ENCODE measurements around the gene OAS2. TPM values are rescaled to one million over a fixed set of nuclear protein-coding genes. Genes with fewer than 3 reads are reported as not detected.

The OAS2 gene
- total and polyA plus RNA-seq, 8 donors: 8.5 to 25.1 (median 11.8) TPM; not detected in 1

DNA sequence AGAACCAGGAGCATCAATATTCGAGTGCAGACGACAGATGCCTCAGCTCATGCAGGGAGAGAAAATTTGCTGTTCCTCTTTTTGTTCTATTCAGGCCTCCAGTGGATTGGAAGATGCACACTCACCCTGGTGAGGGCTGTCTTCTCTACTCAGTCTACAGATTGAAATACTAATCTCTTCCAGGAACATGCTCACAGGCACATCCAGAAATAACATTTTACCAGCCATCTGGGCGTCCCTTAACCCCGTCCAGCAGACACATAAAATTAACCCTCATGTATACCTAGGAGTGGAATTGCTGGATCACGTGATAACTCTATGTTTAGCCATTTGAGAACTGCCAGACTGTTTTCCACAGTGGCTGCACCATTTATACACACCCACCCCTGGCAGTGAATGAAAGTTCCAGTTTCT, 4.5 kb upstream of the OAS2 start:
- no peak overlapping the region for H3K27ac ChIP-seq
- H3K4me3 ChIP-seq: no peak overlapping the region
- no peak for DNase-seq
- peaks cover 0 to 26% (median 23%) of the 10 kb centered on the region in 4 donors for H3K36me3 ChIP-seq
- TF ChIP-seq POLR2AphosphoS5 (IDR thresholded peaks at IDR 0.05) (no peak), EP300 (IDR thresholded peaks at IDR 0.05) (no peak), POLR2A (IDR thresholded peaks at IDR 0.05) (no peak)
- TF ChIP-seq, protein P1, sequence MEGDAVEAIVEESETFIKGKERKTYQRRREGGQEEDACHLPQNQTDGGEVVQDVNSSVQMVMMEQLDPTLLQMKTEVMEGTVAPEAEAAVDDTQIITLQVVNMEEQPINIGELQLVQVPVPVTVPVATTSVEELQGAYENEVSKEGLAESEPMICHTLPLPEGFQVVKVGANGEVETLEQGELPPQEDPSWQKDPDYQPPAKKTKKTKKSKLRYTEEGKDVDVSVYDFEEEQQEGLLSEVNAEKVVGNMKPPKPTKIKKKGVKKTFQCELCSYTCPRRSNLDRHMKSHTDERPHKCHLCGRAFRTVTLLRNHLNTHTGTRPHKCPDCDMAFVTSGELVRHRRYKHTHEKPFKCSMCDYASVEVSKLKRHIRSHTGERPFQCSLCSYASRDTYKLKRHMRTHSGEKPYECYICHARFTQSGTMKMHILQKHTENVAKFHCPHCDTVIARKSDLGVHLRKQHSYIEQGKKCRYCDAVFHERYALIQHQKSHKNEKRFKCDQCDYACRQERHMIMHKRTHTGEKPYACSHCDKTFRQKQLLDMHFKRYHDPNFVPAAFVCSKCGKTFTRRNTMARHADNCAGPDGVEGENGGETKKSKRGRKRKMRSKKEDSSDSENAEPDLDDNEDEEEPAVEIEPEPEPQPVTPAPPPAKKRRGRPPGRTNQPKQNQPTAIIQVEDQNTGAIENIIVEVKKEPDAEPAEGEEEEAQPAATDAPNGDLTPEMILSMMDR (IDR thresholded peaks at IDR 0.05): no peak
- intact Hi-C loops (cut with DNase I; ENCODE audit: low total_unique reads): no loop called here
- H3K4me1 ChIP-seq: peaks cover 0 to 19% (median 11%) of the 10 kb centered on the region in 4 donors
- H3K27me3 ChIP-seq: no peaks in the 10 kb centered on the region
- H3K9me3 ChIP-seq: no peaks in the 10 kb centered on the region
- WGBS, 5 donors: 43 to 50% (median 47%) methylated on average over 5 of the region's 5 CpGs

DNA sequence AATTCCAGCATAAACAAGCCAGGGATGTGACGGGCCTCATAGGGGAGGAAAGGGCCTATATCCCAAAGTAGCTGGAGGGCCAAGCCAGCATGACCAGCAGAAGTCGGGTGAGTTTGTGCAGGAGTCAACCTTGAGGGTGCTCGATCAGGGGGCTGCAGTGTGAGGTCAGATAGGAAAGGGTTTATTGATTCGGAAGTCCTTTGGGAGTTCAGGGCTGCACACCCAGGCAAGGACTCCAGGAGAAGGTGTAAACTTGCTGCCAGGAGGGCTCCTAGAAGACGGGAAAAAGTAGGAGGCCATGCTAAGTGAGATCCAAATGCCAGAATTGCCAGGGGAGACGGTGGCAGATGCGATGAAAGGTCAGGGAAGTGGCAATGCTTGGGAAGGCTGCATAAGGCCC, 3.4 kb upstream of the OAS2 start:
- WGBS, 5 donors: 89 to 90% (median 89%) methylated on average over 7 of the region's 7 CpGs
- Histone ChIP-seq H3K9me3 (no peaks in the 10 kb centered on the region), H3K36me3 (peaks cover 0 to 15% (median 12%) of the 10 kb centered on the region in 4 donors), H3K4me1 (peaks cover 7 to 30% (median 20%) of the 10 kb centered on the region in 4 donors), H3K27me3 (no peaks in the 10 kb centered on the region), H3K27ac (no peak overlapping the region), H3K4me3 (no peak overlapping the region)
- intact Hi-C loops (cut with DNase I; ENCODE audit: low total_unique reads): no loop called here
- TF ChIP-seq EP300 (IDR thresholded peaks at IDR 0.05) (no peak), POLR2A (IDR thresholded peaks at IDR 0.05) (no peak), POLR2AphosphoS5 (IDR thresholded peaks at IDR 0.05) (no peak)
- TF ChIP-seq, protein P1 (IDR thresholded peaks at IDR 0.05): no peak
- DNase-seq: no peak

DNA sequence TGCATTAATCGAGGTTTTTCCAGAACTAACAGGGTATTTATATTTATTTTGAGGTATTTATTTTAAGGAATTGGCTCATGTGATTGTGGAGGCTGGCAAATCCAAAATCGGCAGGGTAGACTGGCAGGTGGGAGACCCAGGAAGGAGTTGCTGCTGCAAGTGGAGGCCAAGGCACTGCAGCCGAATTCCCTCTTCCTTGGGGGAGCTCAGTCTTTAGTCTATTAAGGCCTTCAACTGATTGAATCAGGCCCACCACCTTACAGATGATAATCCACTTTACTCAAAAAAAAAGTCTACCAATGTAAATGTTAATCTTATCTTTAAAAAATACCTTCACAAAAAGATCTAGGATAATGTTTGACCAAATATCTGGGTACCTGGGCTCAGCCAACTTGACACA, 1.2 kb upstream of the OAS2 start:
- H3K27ac ChIP-seq: peak overlapping the region in 4 of 5 donors; percentile 86 to 96 (median 88)
- intact Hi-C loops (cut with DNase I; ENCODE audit: low total_unique reads): no loop called here

DNA sequence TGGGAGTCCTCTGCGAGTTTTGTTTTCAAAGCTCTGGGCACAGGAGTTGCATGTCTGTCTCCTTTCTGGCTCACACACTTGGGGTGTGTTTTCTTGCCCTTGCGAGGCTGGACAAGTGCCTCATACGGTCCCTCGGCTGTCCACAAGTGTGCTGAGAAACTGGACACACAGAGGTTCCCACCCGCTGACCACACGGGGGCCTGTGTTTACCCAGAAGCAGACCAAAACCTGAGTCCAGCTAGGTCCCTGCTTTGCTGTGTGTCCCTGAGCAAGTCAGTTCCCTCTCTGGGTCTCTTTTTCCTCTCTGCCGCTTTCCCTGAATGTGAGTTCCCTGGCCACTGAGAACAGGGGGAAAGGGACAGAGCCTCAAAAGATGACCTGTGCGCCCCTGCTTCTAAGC, 678 bp upstream of the OAS2 start:
- peaks cover 7 to 38% (median 26%) of the 10 kb centered on the region in 4 donors for H3K4me1 ChIP-seq
- no peak for DNase-seq
- no peaks in the 10 kb centered on the region for H3K27me3 ChIP-seq
- H3K27ac ChIP-seq: peak overlapping the region; percentile 86 to 96 (median 87)
- peak overlapping the region; percentile 46 to 66 (median 52) for H3K4me3 ChIP-seq
- no peak for TF ChIP-seq POLR2AphosphoS5 (IDR thresholded peaks at IDR 0.05)
- TF ChIP-seq EP300 (IDR thresholded peaks at IDR 0.05): no peak
- TF ChIP-seq, protein P1 (IDR thresholded peaks at IDR 0.05): no peak
- no peak for TF ChIP-seq POLR2A (IDR thresholded peaks at IDR 0.05)
- no peaks in the 10 kb centered on the region for H3K36me3 ChIP-seq
- no peaks in the 10 kb centered on the region for H3K9me3 ChIP-seq
- intact Hi-C loops (cut with DNase I; ENCODE audit: low total_unique reads): no loop called here
- 36 to 60% (median 42%) methylated on average over 6 to 8 of the region's 8 CpGs for WGBS, 5 donors

More for the DNA sequence above, 1.2 kb upstream of the OAS2 start:
- no peak for DNase-seq
- peaks cover 7 to 38% (median 26%) of the 10 kb centered on the region in 4 donors for H3K4me1 ChIP-seq
- peak overlapping the region in 1 of 4 donors; percentile 66 for H3K4me3 ChIP-seq
- H3K9me3 ChIP-seq: no peaks in the 10 kb centered on the region
- H3K27me3 ChIP-seq: no peaks in the 10 kb centered on the region
- TF ChIP-seq POLR2A (IDR thresholded peaks at IDR 0.05): no peak
- TF ChIP-seq POLR2AphosphoS5 (IDR thresholded peaks at IDR 0.05): no peak
- TF ChIP-seq, protein P1 (IDR thresholded peaks at IDR 0.05): no peak
- TF ChIP-seq EP300 (IDR thresholded peaks at IDR 0.05): no peak
- WGBS, 5 donors: 51 to 65% (median 61%) methylated on average over 3 of the region's 3 CpGs
- no peaks in the 10 kb centered on the region for H3K36me3 ChIP-seq

All from stomach (tissue), 9 donors.